SK-N-MC (cell line): ENCODE measurements around the gene RAB43.

Experiments used
- EZH2 ChIP-seq: fragments of 200-600 bp; sonication (generic); IDR thresholded peaks from one replicate; pipeline ENCODE4 v1.6.1; 2017; ENCODE audit warnings: antibody characterized with exemption
- FOXP2 ChIP-seq: optimal IDR thresholded peaks from 2 replicates; pipeline ENCODE3; 2011; ENCODE audit warnings: mild to moderate bottlenecking, moderate library complexity; ENCODE audit not compliant: insufficient read depth; ENCODE audit errors: extremely low read length, control extremely low read depth
- POLR2AphosphoS5 ChIP-seq: IDR thresholded peaks from 2 replicates; pipeline ENCODE4 v1.6.1; 2012; ENCODE audit warnings: mild to moderate bottlenecking, low read depth, low read length, borderline replicate concordance

DNA sequence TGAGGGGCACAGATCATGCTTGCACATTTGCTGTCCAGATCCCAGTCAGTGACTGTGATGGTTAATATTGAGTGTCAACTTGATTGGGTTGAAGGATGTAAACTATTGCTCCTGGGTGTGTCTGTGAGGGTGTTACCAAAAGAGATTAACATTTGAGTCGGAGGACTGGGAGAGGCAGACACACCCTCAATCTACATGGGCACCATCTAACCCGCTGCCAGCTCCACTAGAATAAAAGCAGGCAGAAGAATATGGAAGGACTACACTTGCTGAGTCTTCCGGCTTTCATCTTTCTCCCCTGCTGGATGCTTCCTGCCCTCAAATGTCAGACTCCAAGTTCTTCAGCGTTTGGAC is 55.9 kb downstream of the RAB43 start:
- TF ChIP-seq EZH2, result no peak
- TF ChIP-seq POLR2AphosphoS5, result no peak
- no peak for TF ChIP-seq FOXP2
